PC-9 (cell line): ENCODE results near the gene TRAF3. TPM values are rescaled to one million over a fixed set of nuclear protein-coding genes. Genes with fewer than 3 reads are reported as not detected.

Experiments
- BruUV-seq: library from RNA; stranded (reverse); fragments of 400-500 nt; replicated peaks from 2 replicates; lab custom pipeline; 2021; lab: Mats Ljungman, UMichigan
- CTCF ChIA-PET: fragments of 300-600 bp; sonication (Branson Sonifier 250); formaldehyde crosslinking; loops from one replicate; lab custom pipeline; 2022; ENCODE audit warnings: antibody characterized with exemption; lab: Charles Lee
- POLR2A ChIA-PET: fragments of 300-600 bp; sonication (Branson Sonifier 250); formaldehyde crosslinking; loops from one replicate; lab custom pipeline; 2022; ENCODE audit warnings: antibody characterized with exemption; ENCODE audit not compliant: unreplicated experiment; lab: Charles Lee
- DNase-seq, 2 experiments: peaks; one replicate each; pipeline versions ENCODE4 v3.0.0 to v3.0.0-alpha.2; 2015 to 2022; ENCODE audit warnings: mixed read lengths in 1 of 2
- H2AFZ ChIP-seq: fragments of 200-600 bp; sonication (generic); 2 replicates; pipeline ENCODE4 v1.8.1; 2017; ENCODE audit warnings: antibody characterized with exemption
- H3F3A ChIP-seq: fragments of 200-600 bp; sonication (generic); 2 replicates; pipeline ENCODE4 v1.8.1; 2017; ENCODE audit warnings: antibody characterized with exemption, mild to moderate bottlenecking, low read depth; ENCODE audit not compliant: insufficient read depth
- H3K27ac ChIP-seq: fragments of 200-600 bp; sonication (generic); 2 replicates; pipeline ENCODE4 v1.6.1; 2016; ENCODE audit warnings: mixed run types
- H3K27me3 ChIP-seq: fragments of 200-600 bp; sonication (generic); 2 replicates; pipeline ENCODE4 v1.6.1; 2016; ENCODE audit warnings: low read depth, mixed run types; ENCODE audit not compliant: insufficient read depth
- H3K36me3 ChIP-seq: fragments of 200-600 bp; sonication (generic); 2 replicates; pipeline ENCODE4 v1.6.1; 2016; ENCODE audit warnings: low read depth, mixed run types
- H3K4me1 ChIP-seq: fragments of 200-600 bp; sonication (generic); replicated peaks from 2 replicates; pipeline ENCODE4 v1.6.1; 2016; ENCODE audit warnings: mixed run types; ENCODE audit not compliant: insufficient read depth
- H3K4me2 ChIP-seq: fragments of 200-600 bp; sonication (generic); 2 replicates; pipeline ENCODE4 v1.6.1; 2017; ENCODE audit warnings: mixed run types
- H3K4me3 ChIP-seq: fragments of 200-600 bp; sonication (generic); 2 replicates; pipeline ENCODE4 v1.6.1; 2016; ENCODE audit warnings: mixed run types
- H3K79me2 ChIP-seq: fragments of 200-600 bp; sonication (generic); 2 replicates; pipeline ENCODE4 v1.6.1; 2017; ENCODE audit warnings: low read depth, mixed run types
- H3K9me2 ChIP-seq: fragments of 200-600 bp; sonication (generic); 2 replicates; pipeline ENCODE4 v1.8.1; 2017; ENCODE audit warnings: mild to moderate bottlenecking; ENCODE audit not compliant: insufficient read depth
- H3K9me3 ChIP-seq: fragments of 200-600 bp; sonication (generic); 2 replicates; pipeline ENCODE4 v1.8.1; 2016; ENCODE audit warnings: low read depth; ENCODE audit not compliant: insufficient read depth
- H4K20me1 ChIP-seq: fragments of 200-600 bp; sonication (generic); 2 replicates; pipeline ENCODE4 v1.8.1; 2017; ENCODE audit not compliant: insufficient read depth
- EZH2 ChIP-seq: fragments of 200-600 bp; sonication (generic); IDR thresholded peaks from 2 replicates; pipeline ENCODE4 v1.8.0; 2017; ENCODE audit warnings: antibody characterized with exemption, low read depth
- intact Hi-C: fragments of 100-400 bp; cut with micrococcal nuclease; formaldehyde crosslinking; loops from one replicate; pipeline ENCODE4 v1.10.0; 2022; ENCODE audit not compliant: unreplicated experiment
- total RNA-seq: library from RNA; stranded (reverse); gene quantifications from 2 replicates; pipeline ENCODE4 v1.2.3, GENCODE V29; 2021
- TF ChIP-seq, protein P1 (sequence below): fragments of 200-600 bp; sonication (generic); conservative IDR thresholded peaks from 2 replicates; pipeline ENCODE4 v1.6.1; 2017; ENCODE audit warnings: mixed run types, antibody characterized with exemption, mild to moderate bottlenecking, moderate library complexity

The TRAF3 gene
- total RNA-seq, 1 experiment from 2014 or later: 41.3 TPM

DNA sequence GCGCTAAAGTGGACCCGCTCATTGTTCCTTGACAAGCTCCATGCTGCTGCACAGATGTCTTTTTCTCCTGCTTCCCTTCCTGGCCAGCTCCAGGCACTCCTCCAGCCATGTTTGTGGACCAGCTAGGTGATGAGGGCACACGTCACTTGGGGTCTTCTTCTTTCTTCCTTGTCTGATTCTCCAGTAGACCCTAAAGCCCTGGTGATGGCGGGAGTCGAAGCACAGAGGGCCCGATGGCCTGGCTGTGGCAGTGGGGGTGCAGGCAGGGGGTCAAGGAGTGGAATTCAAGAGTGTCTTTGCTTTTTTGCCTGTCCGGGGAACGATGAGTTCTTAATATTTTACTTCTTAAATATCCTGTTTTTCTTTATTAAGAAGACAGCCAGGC, 122.3 kb downstream of the TRAF3 start:
- no peak overlapping the region for H3K27ac ChIP-seq
- H3K9me3 ChIP-seq: no peaks in the 10 kb centered on the region
- DNase-seq: no peak
- ChIA-PET POLR2A (no interaction called here), CTCF (no interaction called here)
- H4K20me1 ChIP-seq: no peaks in the 10 kb centered on the region
- H3F3A ChIP-seq: 0 out of 2 replicates have a peak, but pooled peaks cover 2% of the 10 kb centered on the region
- H3K4me3 ChIP-seq: no peak overlapping the region
- no peaks in the 10 kb centered on the region for H3K4me1 ChIP-seq
- intact Hi-C loops: no loop called here
- BruUV-seq: no TSS peak
- no peak for TF ChIP-seq EZH2
- TF ChIP-seq, protein P1, sequence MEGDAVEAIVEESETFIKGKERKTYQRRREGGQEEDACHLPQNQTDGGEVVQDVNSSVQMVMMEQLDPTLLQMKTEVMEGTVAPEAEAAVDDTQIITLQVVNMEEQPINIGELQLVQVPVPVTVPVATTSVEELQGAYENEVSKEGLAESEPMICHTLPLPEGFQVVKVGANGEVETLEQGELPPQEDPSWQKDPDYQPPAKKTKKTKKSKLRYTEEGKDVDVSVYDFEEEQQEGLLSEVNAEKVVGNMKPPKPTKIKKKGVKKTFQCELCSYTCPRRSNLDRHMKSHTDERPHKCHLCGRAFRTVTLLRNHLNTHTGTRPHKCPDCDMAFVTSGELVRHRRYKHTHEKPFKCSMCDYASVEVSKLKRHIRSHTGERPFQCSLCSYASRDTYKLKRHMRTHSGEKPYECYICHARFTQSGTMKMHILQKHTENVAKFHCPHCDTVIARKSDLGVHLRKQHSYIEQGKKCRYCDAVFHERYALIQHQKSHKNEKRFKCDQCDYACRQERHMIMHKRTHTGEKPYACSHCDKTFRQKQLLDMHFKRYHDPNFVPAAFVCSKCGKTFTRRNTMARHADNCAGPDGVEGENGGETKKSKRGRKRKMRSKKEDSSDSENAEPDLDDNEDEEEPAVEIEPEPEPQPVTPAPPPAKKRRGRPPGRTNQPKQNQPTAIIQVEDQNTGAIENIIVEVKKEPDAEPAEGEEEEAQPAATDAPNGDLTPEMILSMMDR: no peak
- no peaks in the 10 kb centered on the region for H3K9me2 ChIP-seq
- no peaks in the 10 kb centered on the region for H3K79me2 ChIP-seq
- no peaks in the 10 kb centered on the region for H3K27me3 ChIP-seq
- no peak overlapping the region for H2AFZ ChIP-seq
- H3K36me3 ChIP-seq: peaks cover 7% of the 10 kb centered on the region; the same call in 1 of the 2 replicates
- no peak overlapping the region for H3K4me2 ChIP-seq

DNA sequence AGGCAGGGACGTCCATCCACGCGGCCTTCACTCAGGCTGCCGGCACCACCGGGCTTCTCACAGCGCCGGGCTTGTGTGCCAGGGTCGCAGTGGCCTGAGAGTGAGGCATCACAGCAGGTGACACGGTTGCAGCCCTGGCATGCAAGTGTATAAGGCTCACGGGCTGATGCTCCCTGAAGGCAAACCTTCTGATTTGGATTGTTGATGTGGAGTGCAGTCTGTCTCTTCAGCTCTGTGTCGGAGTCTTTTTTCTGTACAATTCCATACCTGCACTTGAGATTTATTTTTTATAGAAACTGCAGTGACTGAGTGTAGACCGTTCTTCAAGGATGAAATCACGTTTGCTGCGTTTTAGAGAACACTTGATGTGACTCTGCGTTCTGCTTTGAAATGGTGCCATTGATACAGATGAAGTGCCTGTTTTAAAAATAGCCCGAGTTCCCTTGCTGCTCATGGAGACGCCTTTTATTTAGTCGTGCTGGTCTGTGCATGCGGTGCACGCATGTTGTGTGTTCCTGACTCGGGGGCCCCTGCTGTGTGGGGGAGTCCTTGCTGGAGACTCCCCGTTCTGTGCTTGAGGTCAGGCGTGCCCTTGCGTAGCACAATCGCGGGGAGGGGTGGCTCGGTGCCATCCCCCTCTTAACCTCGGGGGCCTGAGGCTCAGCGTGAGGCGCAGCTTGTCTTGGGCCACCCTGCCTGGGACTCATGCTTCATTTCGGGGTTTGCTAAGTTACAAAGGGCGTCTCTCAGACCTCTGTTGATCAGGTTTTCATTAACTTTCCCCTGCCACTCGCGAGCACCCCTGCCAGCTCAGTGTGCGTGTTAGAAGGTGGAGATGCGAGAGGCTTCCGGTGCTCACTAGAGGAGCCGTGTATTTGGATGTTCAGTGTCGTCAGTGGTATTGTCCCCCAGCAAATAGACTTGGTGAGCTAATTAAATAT, 123.7 kb downstream of the TRAF3 start:
- H3K9me3 ChIP-seq: no peaks in the 10 kb centered on the region
- H3K27me3 ChIP-seq: no peaks in the 10 kb centered on the region
- intact Hi-C loops: no loop called here
- no peaks in the 10 kb centered on the region for H4K20me1 ChIP-seq
- H3K4me3 ChIP-seq: no peak overlapping the region
- peaks cover 4% of the 10 kb centered on the region; the same call in 1 of the 2 replicates for H3F3A ChIP-seq
- no peaks in the 10 kb centered on the region for H3K4me1 ChIP-seq
- CTCF ChIA-PET: no interaction called here
- H3K36me3 ChIP-seq: 0 out of 2 replicates have a peak, but pooled peaks cover 7% of the 10 kb centered on the region
- no peak for DNase-seq
- no peaks in the 10 kb centered on the region for H3K79me2 ChIP-seq
- POLR2A ChIA-PET: no interaction called here
- BruUV-seq: no TSS peak
- no peaks in the 10 kb centered on the region for H3K9me2 ChIP-seq
- no peak overlapping the region for H3K4me2 ChIP-seq
- H2AFZ ChIP-seq: no peak overlapping the region
- H3K27ac ChIP-seq: no peak overlapping the region
- TF ChIP-seq, protein P1: no peak
- no peak for TF ChIP-seq EZH2

DNA sequence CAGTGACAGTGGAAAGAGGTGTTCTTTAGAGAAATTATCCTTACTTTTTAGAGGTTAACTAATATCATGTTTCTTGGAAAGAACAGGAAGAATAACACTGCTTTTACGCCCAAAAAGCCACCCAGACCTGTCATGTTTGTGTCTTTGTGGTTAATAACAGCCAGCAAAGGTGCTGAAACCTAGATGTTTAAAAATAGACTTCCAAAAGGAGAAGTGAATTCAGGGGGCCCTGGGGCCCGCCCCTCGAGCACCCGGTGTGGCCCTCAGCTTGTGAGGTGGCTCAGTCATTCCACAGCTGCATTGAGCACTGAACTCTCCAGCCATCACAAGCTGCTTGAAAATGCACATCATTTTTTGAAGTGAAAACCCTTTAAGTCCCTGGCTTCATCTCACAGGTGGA, 124.4 kb downstream of the TRAF3 start:
- H3K27me3 ChIP-seq: no peaks in the 10 kb centered on the region
- no peaks in the 10 kb centered on the region for H3K4me1 ChIP-seq
- no peak overlapping the region for H2AFZ ChIP-seq
- POLR2A ChIA-PET: no interaction called here
- no TSS peak for BruUV-seq
- no peaks in the 10 kb centered on the region for H4K20me1 ChIP-seq
- H3K36me3 ChIP-seq: 0 out of 2 replicates have a peak, but pooled peaks cover 9% of the 10 kb centered on the region
- CTCF ChIA-PET: interaction anchor here (0.6 kb wide), 1 partner anchor 378 kb away, joined by 3 read pairs; no protein-coding TSS in a partner anchor
- H3K9me2 ChIP-seq: no peaks in the 10 kb centered on the region
- DNase-seq: no peak
- intact Hi-C loops: no loop called here
- H3K79me2 ChIP-seq: no peaks in the 10 kb centered on the region
- H3K9me3 ChIP-seq: no peaks in the 10 kb centered on the region
- no peak overlapping the region for H3K4me2 ChIP-seq
- no peak overlapping the region for H3K27ac ChIP-seq
- TF ChIP-seq, protein P1: no peak
- no peak for TF ChIP-seq EZH2
- peaks cover 6% of the 10 kb centered on the region; the same call in 1 of the 2 replicates for H3F3A ChIP-seq
- no peak overlapping the region for H3K4me3 ChIP-seq
